Stimulated activated CD4-positive, alpha-beta T cell treated with anti-CD3 and anti-CD28 coated beads, TNF-alpha, amount 100 ng/mL, for 48 hours (primary cell): ENCODE results near the gene PDE5A.

Experiments
- DNase-seq, 3 donors: peaks; one replicate each; pipeline ENCODE4 v3.0.0-alpha.2; 2020; ENCODE audit warnings: low read depth in 3 of 3

Gene PDE5A

DNA sequence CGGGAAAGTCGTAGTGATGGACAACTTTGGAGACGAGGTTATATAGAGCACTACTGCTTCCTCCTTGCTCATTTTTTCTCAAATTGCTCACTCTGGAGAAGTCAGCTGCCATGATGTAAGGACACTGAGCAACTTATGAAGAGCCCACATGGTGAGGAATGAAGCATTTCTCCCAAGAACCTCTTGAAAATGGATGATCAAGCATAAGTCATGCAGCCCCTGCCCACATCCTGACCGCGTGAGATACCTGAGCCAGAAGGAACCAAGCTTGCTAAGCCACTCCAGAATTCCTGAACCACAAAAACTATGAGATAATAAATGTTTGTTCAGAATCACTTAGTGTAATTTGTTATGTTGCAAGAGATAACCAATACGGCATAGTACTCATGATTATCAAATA is 42.8 kb downstream of the PDE5A start:
- DNase-seq: no peak

GRCh38 chr4:119581190-119581873 is 47.3 kb downstream of the PDE5A start:
- DNase-seq: no peak

DNA sequence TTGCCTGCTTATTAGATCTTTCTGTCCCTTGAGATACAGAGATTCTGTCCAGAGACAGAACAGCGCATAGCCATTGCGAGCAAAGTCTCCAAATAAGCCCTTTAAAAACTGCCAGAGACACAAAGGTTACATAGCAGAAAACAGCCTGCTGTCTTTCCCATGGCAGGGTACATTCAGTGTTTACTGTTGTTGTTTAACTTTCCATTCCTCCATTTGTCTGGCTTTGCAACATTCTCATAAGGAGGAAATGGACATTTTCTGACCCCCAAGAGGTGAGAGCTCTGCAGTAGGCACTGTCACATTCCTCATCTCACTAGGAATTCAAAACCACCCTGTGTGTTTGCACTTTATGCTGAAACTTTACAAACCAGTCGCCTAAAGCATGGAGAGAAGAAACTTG is 48.3 kb downstream of the PDE5A start:
- DNase-seq: no peak

- DNase-seq: no peak
Measured at GRCh38 chr4:119579823-119580222, 48.8 kb downstream of the PDE5A start.

- DNase-seq: no peak
Measured at GRCh38 chr4:119570401-119570800, 58.2 kb downstream of the PDE5A start.

DNA sequence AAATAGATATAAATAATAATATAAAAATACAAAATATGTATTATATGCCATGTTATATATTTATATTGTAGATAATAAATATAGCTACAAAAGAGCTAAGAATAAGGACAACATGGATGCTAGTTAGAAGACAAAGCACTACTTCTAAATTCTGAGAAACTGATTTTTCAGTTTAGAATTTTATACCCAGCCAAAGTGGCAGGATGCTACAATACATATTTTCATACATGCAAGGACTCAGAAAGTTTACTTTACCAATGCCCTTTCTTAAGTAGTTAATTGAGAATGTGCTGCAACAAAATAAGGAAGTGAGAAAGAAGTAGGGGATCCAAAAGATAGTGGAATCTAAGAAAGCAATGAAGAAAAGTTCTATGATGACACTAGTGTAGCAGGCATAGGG is 64.5 kb downstream of the PDE5A start:
- DNase-seq: no peak

- no peak for DNase-seq
Measured at GRCh38 chr4:119559044-119559647, 69.5 kb downstream of the PDE5A start.

DNA sequence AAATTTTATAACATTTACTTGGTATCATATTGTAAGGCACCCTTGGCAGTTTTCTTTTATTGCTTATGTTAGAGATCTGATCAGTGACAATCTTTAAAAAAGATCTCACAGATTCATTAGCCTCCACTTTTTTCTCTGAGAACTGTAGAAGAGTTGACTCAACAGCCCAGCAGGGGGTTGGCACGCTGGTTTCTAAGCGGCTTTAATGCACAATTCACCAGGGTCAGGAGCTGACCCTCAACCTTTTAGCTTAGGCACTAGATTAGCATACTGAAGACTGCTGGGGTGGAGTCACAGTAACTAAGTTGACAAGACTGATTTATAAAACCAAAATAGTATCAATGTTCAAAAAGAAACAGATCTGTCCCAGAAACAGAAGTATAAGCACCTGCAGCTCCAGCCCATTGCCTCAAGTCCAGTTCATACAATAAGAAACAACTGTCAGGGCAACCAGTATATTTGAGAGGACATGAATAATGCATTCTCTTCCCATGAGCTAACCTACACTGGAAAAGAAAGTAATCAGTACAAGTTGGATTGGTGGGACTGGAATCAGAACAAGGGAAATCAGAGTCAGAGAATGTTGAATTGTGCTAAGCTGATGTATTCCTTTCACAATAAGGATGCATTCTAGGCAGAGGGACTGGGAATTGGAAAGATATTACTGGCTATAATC is 77.6 kb downstream of the PDE5A start:
- DNase-seq: no peak

- DNase-seq: no peak
Measured at GRCh38 chr4:119549639-119550038, 79.0 kb downstream of the PDE5A start.

GRCh38 chr4:119543779-119544178 is 84.8 kb downstream of the PDE5A start:
- DNase-seq: no peak

GRCh38 chr4:119543187-119543586 is 85.4 kb downstream of the PDE5A start:
- DNase-seq: no peak

DNA sequence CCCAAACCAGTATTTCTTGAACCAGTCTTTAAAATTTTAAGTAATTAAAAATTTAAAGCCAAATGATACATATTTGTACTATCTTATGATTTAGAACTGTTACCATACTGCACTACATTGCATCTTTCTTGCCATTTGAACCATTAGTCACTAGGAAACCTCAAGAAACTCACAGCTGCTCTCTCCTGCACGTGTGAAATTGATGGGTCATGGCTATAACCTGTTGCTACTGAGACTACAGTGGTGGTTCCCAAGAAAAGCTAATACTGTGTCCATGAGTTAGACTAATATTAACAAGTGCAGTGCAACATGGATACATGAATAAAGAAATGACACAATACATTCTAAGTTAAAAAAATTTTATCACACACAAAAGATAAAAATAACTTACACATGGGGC is 88.4 kb downstream of the PDE5A start:
- DNase-seq: no peak

- DNase-seq: no peak
Measured at GRCh38 chr4:119537586-119537985, 91.0 kb downstream of the PDE5A start.

GRCh38 chr4:119536572-119537528 is 91.8 kb downstream of the PDE5A start:
- no peak for DNase-seq

DNA sequence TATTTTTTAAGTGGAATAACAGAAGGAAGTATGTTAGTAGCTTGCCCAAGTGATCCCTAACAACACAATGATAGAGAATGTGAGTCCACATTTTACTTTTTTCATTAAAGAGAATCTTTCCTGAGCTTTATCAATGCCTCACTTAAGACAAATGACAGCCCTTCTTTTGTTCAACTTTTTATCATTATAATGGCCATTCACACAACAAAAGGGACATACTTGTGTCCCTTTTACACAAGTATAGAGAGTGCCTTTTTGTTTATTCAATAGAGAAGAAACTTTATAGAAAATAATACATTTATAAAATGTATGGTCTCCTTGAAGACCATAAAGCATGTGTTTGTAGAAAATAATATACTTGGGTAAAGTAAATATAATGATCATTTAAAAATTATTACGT is 96.3 kb downstream of the PDE5A start:
- no peak for DNase-seq

GRCh38 chr4:119529788-119530187 is 98.8 kb downstream of the PDE5A start:
- no peak for DNase-seq

- no peak for DNase-seq
Measured at GRCh38 chr4:119526786-119527550, 101.6 kb downstream of the PDE5A start.

DNA sequence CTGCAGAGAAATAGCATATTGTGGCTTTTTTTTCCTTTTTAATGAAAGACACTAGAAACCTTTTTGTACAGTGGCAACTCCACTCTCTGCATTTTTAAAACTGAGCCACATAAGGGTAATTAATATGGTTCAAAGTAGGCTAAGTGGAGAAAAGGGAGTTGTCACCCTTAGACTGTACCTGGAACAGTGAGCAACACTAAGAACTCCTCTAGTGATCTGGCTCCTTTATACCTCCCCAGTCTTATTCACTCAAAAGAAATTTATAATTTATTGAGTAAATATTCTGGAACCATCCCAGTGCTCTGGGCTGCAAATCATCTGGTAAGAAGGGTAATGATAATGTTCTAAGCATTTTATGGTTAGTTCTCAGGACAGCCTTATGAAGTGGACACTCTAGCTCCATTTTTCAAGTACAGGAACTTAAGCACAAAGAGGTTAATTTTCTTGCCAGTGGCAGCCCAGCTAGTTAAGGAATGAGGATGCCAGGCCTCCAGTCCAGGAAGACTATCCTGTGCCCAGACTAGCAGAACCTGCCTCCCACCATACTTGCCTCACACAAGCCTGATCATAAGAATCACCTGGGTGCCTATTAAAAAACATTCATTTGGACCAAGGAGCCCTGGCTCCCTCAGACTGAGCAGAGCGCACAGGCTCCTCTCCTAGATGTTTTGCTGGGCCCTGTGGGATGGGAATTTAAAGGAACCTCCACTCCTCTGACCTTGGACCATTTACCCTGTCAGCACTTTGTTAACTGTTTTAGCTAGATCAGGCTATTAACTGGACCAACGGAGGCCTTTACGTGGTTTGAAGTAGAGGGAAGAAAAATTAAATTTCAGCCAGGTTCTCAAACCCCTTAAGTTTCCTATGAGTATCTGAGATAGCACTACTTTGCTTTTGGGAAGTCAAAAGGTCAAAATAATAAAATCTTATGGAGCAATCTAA is 102.6 kb downstream of the PDE5A start:
- no peak for DNase-seq

- DNase-seq: no peak
Measured at GRCh38 chr4:119525005-119525749, 103.4 kb downstream of the PDE5A start.
